Measurements from ENCODE around the gene TENT5C. TPM values are rescaled to one million over a fixed set of nuclear protein-coding genes. Genes with fewer than 3 reads are reported as not detected.
A peak's percentile ranks its signal among the peaks of the same experiment; 100 is the strongest.

TENT5C gene
- polyA plus RNA-seq, 1 donor (not counting 4 experiments of a cell fraction or from before 2014, with no cell fraction given), result 0.13 TPM

GRCh38 chr1:117674521-117675400 lies 68.9 kb downstream of the TENT5C start:
- no peak for DNase-seq (ENCODE audit: low read depth, low spot score)
- Histone ChIP-seq H3K27ac (ENCODE audit: control insufficient read depth, insufficient read depth, low read length) (no peak overlapping the region), H3K79me2 (ENCODE audit: control insufficient read depth, insufficient read depth, low read length) (no peaks in the 10 kb centered on the region), H3K9me3 (ENCODE audit: control insufficient read depth, low read depth, low read length) (no peaks in the 10 kb centered on the region), H3K4me1 (ENCODE audit: control insufficient read depth, extremely low read depth, insufficient read depth, low read length) (peaks cover 3% of the 10 kb centered on the region), H3K4me3 (ENCODE audit: control insufficient read depth in 2 of 3, extremely low read depth in 1 of 3, insufficient read depth in 2 of 3, low read depth in 1 of 3, low read length in 3 of 3) (no peak overlapping the region), H3K4me2 (ENCODE audit: control insufficient read depth, extremely low read depth, insufficient read depth, low read depth, low read length) (no peak overlapping the region), H3K27me3 (ENCODE audit: control insufficient read depth, extremely low read depth, insufficient read depth, low read length) (no peaks in the 10 kb centered on the region), H3K9ac (ENCODE audit: control insufficient read depth, extremely low read depth, insufficient read depth, low read length) (no peak overlapping the region), H3K9me1 (ENCODE audit: control insufficient read depth, extremely low read depth, insufficient read depth, low read length) (no peaks in the 10 kb centered on the region), H4K20me1 (ENCODE audit: control insufficient read depth, extremely low read depth, insufficient read depth, low read length) (no peaks in the 10 kb centered on the region), H3K36me3 (ENCODE audit: control insufficient read depth in 2 of 2, extremely low read depth in 1 of 2, insufficient read depth in 2 of 2, low read length in 2 of 2) (no peaks in the 10 kb centered on the region), H2AFZ (ENCODE audit: control insufficient read depth, low read length) (no peak overlapping the region)
- FAIRE-seq, result no peak
- TF ChIP-seq EZH2 (IDR thresholded peaks at IDR 0.05; ENCODE audit: low read length), result no peak
- peak in 2 of 3 experiments; percentile 41 to 42 for TF ChIP-seq CTCF (optimal IDR thresholded peaks at IDR 0.05 in 1 of 3, IDR thresholded peaks at IDR 0.05 in 1 of 3, conservative IDR thresholded peaks at IDR 0.05 in 1 of 3; ENCODE audit: extremely low read depth in 1 of 3, insufficient read depth in 2 of 3, low read length in 3 of 3)
- dilution Hi-C loops (cut with MboI; ENCODE audit: extremely low pct_ligation_motif_present, low sequenced_read_pairs), result no loop called here

- no peaks in the 10 kb centered on the region for H3K9me1 ChIP-seq (ENCODE audit: control insufficient read depth, extremely low read depth, insufficient read depth, low read length)
- dilution Hi-C loops (cut with MboI; ENCODE audit: extremely low pct_ligation_motif_present, low sequenced_read_pairs), result no loop called here
- H4K20me1 ChIP-seq (ENCODE audit: control insufficient read depth, extremely low read depth, insufficient read depth, low read length), result no peaks in the 10 kb centered on the region
- H3K4me2 ChIP-seq (ENCODE audit: control insufficient read depth, extremely low read depth, insufficient read depth, low read depth, low read length), result no peak overlapping the region
- no peak overlapping the region for H2AFZ ChIP-seq (ENCODE audit: control insufficient read depth, low read length)
- H3K27me3 ChIP-seq (ENCODE audit: control insufficient read depth, extremely low read depth, insufficient read depth, low read length), result no peaks in the 10 kb centered on the region
- H3K4me1 ChIP-seq (ENCODE audit: control insufficient read depth, extremely low read depth, insufficient read depth, low read length), result peaks cover 3% of the 10 kb centered on the region
- H3K9ac ChIP-seq (ENCODE audit: control insufficient read depth, extremely low read depth, insufficient read depth, low read length), result no peak overlapping the region
- TF ChIP-seq CTCF (optimal IDR thresholded peaks at IDR 0.05 in 1 of 3, IDR thresholded peaks at IDR 0.05 in 1 of 3, conservative IDR thresholded peaks at IDR 0.05 in 1 of 3; ENCODE audit: extremely low read depth in 1 of 3, insufficient read depth in 2 of 3, low read length in 3 of 3) (no peak), EZH2 (IDR thresholded peaks at IDR 0.05; ENCODE audit: low read length) (no peak)
- no peak for DNase-seq (ENCODE audit: low read depth, low spot score)
- H3K79me2 ChIP-seq (ENCODE audit: control insufficient read depth, insufficient read depth, low read length), result no peaks in the 10 kb centered on the region
- no peaks in the 10 kb centered on the region for H3K36me3 ChIP-seq (ENCODE audit: control insufficient read depth in 2 of 2, extremely low read depth in 1 of 2, insufficient read depth in 2 of 2, low read length in 2 of 2)
- no peak for FAIRE-seq
- H3K4me3 ChIP-seq (ENCODE audit: control insufficient read depth in 2 of 3, extremely low read depth in 1 of 3, insufficient read depth in 2 of 3, low read depth in 1 of 3, low read length in 3 of 3), result no peak overlapping the region
- no peaks in the 10 kb centered on the region for H3K9me3 ChIP-seq (ENCODE audit: control insufficient read depth, low read depth, low read length)
- no peak overlapping the region for H3K27ac ChIP-seq (ENCODE audit: control insufficient read depth, insufficient read depth, low read length)
Observed at GRCh38 chr1:117675907-117676430, 70.1 kb downstream of the TENT5C start.
